HG03521 (cell line): ENCODE results near the gene SYNGR3.

Experiments used
- ATAC-seq: cut with Tn5 transposase; IDR thresholded peaks from one replicate; pipeline ENCODE4 v1.9.1; 2021; ENCODE audit warnings: mild to moderate bottlenecking, moderate library complexity; ENCODE audit not compliant: unreplicated experiment

The SYNGR3 gene

GRCh38 chr16:1976216-1976520 lies 13.6 kb upstream of the SYNGR3 start:
- ATAC-seq: no peak

GRCh38 chr16:1976951-1977874 lies 12.6 kb upstream of the SYNGR3 start:
- no peak for ATAC-seq

GRCh38 chr16:1977875-1978268 lies 11.9 kb upstream of the SYNGR3 start:
- no peak for ATAC-seq

- no peak for ATAC-seq
These were observed 11.2 kb upstream of the SYNGR3 start for GRCh38 chr16:1978476-1979120.

- no peak for ATAC-seq
These were observed 10.3 kb upstream of the SYNGR3 start for GRCh38 chr16:1979271-1980029.

- ATAC-seq: no peak
These were observed 9.6 kb upstream of the SYNGR3 start for GRCh38 chr16:1980030-1980769.

- no peak for ATAC-seq
These were observed 9.0 kb upstream of the SYNGR3 start for GRCh38 chr16:1980770-1981087.

GRCh38 chr16:1981398-1981836 lies 8.4 kb upstream of the SYNGR3 start, which contains the start of gene NOXO1:
TSS of gene NOXO1 (minus strand) at chr16:1981469. CDS start at chr16:1981179, 290 bp downstream.
- ATAC-seq: no peak

- no peak for ATAC-seq
These were observed 7.7 kb upstream of the SYNGR3 start for GRCh38 chr16:1982013-1982433.

- no peak for ATAC-seq
These were observed 6.7 kb upstream of the SYNGR3 start for GRCh38 chr16:1982991-1983543.

- peak; percentile 79 for ATAC-seq
These were observed 6.0 kb upstream of the SYNGR3 start, which contains the start of gene GFER for GRCh38 chr16:1983544-1984346. TSS of gene GFER (plus strand) at chr16:1984193. CDS start at chr16:1984219, 26 bp downstream.

GRCh38 chr16:1984347-1985225 lies 5.2 kb upstream of the SYNGR3 start:
- ATAC-seq: no peak

GRCh38 chr16:1985466-1986150 lies 4.2 kb upstream of the SYNGR3 start:
- no peak for ATAC-seq

GRCh38 chr16:1987198-1987597 lies 2.6 kb upstream of the SYNGR3 start:
- no peak for ATAC-seq

GRCh38 chr16:1990101-1990350 lies 256 bp downstream of the SYNGR3 start:
- no peak for ATAC-seq

- ATAC-seq: no peak
These were observed 773 bp downstream of the SYNGR3 start for GRCh38 chr16:1990351-1991134.

GRCh38 chr16:1991135-1991551 lies 1.4 kb downstream of the SYNGR3 start:
- ATAC-seq: peak; percentile 26

- no peak for ATAC-seq
These were observed 1.8 kb downstream of the SYNGR3 start for GRCh38 chr16:1991588-1991947.
